Heart left ventricle (tissue), 13 donors: Measurements from ENCODE around the gene NPNT.

ENCODE experiments used
- CTCF ChIP-seq, 12 donors: fragments of 200-600 bp; sonication (generic) in 4 of 12; IDR thresholded peaks; one replicate each; pipeline versions ENCODE4 v1.5.0 to v1.8.0; 2018 to 2022; ENCODE audit warnings: antibody characterized with exemption in 12 of 12, mild to moderate bottlenecking in 5 of 12
- POLR2A ChIP-seq, 2 donors: fragments of 450-650 bp; IDR thresholded peaks; one replicate each; pipeline ENCODE4 v1.6.1; 2017; ENCODE audit warnings: antibody characterized with exemption in 2 of 2, mild to moderate bottlenecking in 2 of 2, moderate library complexity in 2 of 2
- donor health status: ischemic (EF 13 %, LVEDD 7.1; RV severe dilation, severe dysfunction).
- donor health status: DM: no; HTN: yes; CAD: no.
- donor health status: DM: no; HTN: no; CAD: no.
- donor health status: ischemic (EF 25% LVEDD 6.9; RV normal size, moderate dysfunction).
- donor health status: ischemic (EF 25% LVEDD 5.7; RV mildly dilated, moderate dysfunction).
- donor health status: ischemic (EF 35%, LVEDD 5.7; RV mildly dilated, moderate dysfunction).
- donor health status: nonischemic (EF 11% LVEDD 7.7; RV severe dilation, severe dysfunction).
- donor health status: DM: yes; HTN: yes; CAD: no.
- donor health status: PGD.
- donor health status: ischemic (EF 29% LVEDD 5.4; RV normal size, mild dysfunction).
- donor health status: nonischemic (EF 23%, LVEDD 6.1; RV moderate dilation, normal function).

GRCh38 chr4:105951198-105951597 lies 55.9 kb downstream of the NPNT start:
- TF ChIP-seq POLR2A (IDR thresholded peaks at IDR 0.05) (no peak), CTCF (IDR thresholded peaks at IDR 0.05) (no peak)
